Activated CD4-positive, alpha-beta T cell treated with anti-CD3 and anti-CD28 coated beads, Interleukin-2, amount 50 U/mL, for 48 hours (primary cell): ENCODE measurements around the gene C1orf21.

Source experiments
- DNase-seq, 2 experiments: peaks; one replicate each; pipeline ENCODE4 v3.0.0-alpha.2; 2020

Gene C1orf21

DNA sequence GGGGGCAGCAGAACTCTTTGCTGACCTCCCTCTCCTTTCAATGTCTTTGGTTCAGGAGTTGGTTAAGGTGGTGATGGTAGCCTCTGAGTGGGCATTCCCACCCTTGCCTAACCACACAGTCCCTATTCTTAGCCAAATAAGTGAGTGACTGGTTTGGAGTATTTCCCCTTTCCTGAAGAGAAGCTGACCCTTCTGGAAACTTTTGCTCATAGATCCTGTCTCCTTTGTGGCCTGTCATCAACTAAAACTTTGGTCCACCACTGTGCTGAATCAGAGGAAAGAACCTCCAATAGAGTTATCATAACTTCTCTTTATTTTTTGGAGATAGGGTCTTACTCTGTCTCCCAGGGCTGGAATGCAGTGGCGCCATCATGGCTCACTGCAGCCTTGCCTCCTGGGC lies 31.1 kb downstream of the C1orf21 start:
- DNase-seq, result no peak

DNA sequence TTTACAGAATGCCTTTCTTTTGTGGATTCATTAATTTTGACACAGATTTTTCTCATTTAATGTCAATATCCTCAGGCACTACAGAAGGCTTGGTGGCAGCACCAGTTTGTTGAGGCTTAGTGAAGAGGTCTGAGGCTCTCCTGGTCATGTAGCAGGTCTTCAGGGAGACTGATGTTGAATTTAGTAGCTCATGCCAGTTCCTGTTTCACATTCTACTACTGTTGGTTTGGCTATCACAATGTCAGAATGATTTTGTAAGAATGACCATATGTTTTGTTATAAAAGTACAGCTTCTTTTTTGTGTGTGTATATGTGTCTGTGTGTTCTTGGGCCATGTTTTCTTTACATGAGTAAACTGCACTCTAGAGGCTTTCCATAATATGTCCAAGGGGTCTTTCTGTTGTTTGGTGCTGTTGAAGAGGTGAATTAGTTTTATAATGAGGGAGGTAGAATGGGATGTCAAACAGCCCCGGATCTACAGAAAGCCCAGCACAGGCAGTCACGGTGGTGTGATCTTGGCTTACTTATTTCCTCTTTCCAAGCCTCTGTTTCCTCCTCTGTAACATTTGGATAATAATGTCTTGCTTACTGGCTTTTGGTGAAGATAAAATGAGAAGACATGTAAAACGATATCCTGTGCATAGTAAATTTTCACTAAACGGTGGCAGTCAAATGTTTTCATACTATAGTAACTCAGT lies 32.0 kb downstream of the C1orf21 start:
- DNase-seq, result no peak

DNA sequence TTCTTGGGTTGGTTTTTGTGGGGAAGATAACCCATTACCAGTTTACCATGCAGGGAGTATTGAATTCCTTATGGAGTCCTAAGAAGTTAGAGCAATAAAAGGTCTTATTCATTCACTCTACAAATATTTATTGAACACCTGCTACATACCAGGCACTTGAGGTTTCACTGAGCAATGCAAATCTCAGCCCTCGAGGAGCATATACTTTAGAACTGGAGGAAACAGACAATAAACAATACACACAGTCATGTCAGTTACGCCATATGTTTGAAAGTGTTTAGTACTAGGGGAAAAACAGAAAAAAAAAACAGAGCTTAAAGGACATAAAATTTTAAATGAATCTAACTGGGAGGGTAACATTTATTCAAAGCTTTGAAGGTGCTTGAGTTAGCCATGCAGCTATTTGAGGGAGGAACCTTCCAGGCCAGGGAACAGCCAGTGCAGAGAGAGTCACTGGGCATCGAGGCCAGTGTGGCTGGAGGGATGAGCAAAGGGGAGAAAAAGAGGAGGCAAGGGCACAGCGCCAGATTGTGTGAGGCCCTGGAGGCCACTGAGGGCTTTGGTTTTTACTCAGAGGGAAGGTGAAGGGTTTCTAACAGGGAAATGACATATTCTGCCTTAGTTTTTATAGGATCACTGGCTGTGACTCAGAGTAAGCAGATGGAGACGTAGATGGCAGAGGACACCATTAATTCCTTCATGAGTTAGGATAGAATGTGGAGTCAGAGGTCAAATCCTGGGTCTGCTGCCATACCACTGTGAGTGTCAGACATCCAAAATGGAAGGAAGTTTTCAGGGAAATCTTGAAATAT lies 32.7 kb downstream of the C1orf21 start:
- no peak for DNase-seq

DNA sequence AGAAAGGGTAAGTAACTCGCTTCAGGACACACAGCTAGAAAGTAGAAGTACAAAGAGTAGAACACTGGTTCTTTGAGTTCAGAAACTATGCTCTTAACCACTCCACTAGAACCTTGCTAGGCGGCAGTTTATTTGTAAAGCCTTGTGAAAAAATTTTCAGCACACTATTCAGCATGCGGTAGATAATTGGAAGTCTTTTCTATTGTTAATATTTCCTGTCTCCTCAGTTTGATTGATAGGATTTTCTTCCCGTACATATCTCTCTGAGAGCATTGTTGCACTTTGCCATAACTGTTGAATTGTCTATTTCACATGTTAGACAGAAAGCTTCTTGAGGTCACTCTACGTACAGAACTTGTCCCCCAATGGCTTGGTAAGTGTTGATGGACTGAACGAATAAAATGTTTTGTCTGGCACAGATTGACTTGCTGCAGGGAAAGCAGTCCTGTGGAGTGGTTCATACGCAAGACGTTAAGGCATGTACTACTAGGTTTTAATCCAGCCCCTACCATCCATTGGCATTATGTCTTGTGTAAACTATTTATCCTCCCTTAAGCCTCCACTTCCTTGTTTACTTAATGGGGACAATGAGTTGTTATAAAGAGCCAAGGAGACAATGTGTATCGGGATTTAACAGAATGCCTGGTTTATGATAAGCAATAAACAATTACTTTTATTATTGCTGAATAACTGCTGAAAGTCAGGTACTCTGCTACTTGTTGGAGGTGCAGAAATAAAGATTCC lies 35.8 kb downstream of the C1orf21 start:
- no peak for DNase-seq

DNA sequence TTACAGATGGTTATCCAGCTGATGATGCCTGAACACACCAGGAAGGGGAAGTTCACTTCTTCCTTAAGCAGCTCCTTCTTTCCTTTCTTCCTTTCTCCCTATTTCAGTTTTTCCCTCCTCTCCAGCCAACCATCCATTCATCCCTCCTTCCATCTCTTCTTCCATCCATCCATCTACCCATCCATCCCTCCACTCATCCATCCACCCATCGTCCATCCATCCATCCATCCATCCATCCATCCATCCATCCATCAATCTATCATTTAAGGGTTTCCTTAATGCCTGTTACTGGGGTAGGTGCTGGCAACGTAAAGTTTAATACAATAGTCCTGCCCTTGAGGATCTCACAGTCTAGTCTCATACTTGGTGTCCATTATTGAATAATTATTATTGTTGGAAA lies 36.8 kb downstream of the C1orf21 start:
- DNase-seq, result no peak

DNA sequence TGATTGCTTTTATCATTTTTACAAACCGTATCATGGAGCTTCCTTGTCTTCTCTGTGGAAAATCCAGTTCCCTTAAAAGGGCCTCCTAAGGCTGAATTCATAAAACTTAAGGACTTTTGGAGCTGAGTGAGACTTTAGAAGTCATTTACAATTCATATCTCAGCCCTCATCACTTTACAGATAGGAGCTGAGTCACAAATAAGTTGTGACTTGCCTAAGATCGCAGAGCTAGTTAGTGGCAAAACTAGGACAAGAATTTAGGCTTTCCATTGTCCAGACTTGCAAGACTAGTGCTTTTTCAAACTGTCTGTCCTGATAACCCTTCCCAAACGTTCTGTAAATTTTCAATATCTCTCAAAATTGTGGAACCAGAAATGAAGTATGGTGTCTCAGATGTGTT lies 37.3 kb downstream of the C1orf21 start:
- no peak for DNase-seq

DNA sequence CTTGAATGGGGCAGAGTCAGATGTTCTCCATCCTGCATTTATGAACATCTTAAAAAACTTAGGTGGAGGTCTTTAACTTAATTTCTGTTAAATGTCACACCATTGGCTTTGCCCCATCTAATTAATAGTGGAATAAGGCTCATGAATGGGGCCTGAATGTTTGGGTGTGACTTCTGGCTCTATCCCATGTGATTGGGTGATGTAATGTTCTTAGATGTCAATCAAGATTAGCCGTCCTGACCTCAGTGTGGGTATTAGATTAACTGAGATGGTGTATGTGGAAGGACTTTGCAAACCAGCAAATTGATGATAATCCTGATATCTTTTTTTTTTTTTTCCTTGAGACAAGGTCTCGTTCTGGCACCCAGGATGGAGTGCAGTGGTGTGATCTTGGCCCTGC lies 38.1 kb downstream of the C1orf21 start:
- no peak for DNase-seq

DNA sequence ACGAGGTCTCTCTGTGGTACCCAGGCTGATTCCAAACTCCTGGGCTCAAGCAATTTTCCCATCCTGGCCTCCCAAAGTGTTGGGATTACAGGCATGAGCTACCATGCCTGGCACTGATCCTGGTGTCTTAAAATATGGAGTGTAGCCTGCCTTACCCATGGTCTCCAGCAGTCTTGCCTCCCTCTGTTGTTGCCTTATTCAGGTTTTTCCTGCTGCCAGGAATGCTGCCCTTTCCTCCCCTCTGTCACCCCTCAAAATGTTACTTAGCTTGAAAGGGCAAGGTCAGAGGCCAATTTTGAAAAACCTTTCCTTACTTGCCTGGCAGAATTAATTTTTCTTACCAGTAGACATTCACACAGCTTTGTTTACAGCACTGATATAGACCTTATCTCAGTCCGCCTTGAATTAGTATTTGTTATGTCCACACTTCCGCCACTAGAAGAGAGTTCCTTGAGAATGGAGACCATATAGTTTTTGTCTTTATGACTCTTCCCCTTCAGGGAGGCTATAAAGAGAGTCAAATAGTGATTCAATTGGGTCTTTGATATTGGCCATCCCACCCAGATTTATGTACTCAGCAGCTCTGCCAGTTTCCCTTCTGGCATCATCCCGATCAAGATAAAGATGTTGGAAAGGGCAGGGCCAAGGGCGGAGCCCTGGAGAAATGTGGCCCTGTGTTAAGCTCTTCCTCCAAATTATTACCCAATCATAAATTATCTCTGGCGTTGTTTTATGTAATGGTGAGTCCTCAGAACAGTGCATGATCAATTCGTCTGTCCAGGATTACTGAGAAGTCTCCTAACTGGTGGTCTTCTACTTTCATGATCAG lies 38.8 kb downstream of the C1orf21 start:
- no peak for DNase-seq

DNA sequence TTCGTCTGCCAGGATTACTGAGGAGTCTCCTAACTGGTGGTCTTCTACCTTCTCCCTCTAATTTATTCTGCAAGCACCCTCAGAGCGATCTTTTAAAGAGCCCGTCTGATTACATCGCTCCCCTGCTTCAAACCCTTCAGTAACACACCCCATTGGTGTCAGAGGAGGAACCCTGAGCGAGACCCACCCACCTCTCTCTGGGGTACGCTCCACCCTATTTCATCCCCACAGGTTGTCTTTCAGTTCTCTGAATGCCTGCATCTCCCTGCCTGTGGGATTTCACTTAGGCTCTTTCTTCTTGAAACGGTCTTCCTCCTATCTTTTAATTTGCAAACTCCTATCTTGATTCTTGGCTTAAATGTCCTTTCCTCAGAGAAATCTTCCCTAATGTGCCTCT lies 39.4 kb downstream of the C1orf21 start:
- DNase-seq, result no peak

DNA sequence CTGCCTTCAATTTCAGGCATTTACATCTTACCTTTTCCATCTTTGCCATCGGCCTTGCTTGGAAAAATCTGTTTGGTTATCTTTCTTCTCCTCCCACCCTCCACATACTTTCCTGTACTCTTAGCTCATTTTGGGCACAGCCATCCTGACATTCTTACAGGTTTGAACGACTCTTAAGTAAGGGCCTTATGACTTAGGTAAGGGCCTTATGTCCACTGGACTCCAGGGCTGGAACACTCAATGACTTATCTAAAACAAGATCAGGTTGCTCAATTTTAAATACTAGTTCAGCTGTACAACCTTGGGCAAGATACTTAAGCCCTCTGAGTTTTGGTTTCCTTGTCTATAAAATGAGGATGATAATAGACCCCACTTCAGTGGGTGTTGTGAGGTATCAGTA lies 40.9 kb downstream of the C1orf21 start:
- no peak for DNase-seq

DNA sequence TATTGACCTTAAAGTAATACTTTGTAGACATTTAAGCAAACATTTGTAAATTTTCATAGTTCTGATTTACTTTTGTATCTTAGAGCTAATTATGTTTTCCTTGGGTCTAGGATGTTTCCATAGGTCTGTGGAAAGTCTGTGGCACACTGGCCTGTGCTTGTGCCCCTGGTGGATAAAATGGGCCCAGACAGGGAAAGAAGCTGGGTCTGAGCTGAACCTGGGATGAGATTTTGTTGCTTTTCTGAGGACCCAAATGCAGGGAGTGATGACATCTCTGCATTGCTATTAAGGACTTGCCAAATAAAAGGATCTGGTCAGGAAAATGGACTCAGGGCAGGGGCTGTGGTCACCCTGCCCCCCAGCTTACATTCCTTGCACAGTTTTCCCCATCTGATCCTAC lies 41.8 kb downstream of the C1orf21 start:
- DNase-seq, result no peak

DNA sequence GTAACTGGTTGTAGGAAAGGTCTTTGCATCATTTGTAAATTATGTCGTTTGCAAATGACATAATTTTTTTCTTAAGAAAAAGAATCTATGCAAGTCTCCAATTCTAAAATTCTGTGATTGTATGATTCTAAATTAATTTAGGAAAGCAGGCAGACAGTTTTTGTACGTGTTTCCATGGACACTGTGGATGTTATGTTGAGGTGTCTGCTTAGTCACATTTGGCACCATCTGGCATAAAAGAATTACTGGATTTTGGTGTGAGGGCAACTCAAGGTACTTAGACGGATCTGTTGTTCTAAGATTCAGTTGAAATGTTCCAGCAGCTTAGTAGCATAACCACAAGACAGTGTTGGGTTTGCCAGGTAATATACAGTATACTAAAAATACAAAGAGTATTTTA lies 42.5 kb downstream of the C1orf21 start:
- no peak for DNase-seq

DNA sequence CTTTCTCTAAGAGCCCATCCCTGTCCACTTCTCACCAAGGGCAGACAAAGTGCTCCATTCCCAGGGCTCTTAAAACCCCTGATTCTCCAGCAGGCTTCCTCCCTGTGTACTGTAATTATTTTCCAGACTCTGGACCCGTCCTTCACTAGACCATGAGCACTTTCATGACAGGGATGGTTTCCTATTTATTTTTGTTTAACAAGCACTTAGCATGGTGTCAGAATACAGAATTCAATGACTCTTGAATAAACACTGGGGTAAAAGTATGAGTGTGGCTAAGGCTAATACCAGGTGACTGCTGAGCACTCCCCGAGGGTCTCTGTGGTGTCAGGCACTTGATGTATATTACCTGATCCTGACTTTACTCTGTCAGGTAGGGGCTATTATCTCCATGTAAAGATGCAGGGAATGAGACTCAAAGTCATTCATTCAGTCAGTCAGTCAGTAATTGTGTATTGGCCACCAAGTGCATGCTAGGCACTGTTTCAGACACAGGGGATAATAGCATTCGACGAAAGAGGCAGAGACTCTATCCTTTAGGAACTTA lies 47.2 kb downstream of the C1orf21 start:
- no peak for DNase-seq

DNA sequence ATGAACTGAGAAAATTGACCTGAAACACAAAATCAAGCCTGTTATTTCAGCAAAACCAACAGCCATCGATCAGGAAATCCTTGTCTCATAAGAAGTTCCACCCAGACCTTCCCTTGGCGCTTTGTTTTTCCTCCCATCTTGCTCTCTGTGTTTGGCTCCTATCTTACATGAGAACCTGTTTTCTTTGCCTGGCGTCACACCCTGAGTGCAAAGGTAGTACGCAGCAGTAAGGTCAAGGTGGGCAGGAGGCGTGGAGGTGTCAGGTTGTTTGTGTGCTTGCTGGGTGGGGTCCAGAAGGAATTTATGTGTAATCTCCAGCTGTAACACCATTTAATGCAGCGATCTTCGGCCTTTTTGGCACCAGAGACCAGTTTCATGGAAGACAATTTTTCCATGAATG lies 50.5 kb downstream of the C1orf21 start:
- DNase-seq, result no peak

DNA sequence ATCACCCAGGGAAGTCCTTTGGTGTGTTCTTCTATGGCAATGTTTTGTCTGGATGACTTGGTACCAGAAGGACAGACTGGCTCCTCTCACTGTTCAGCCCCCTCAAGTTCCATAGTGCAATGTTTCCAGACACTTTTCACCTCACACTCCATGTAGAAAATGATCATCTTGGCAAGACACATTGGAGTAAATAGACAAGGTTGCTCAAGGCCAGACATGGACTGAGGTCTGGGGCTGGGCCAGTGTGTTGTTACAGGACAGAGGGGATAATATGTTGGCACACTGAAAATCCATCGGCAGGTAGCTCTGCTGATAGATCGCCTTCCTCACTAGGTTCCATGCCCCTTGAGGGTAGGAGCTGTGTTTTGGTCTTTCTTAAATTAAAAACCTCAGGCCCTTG lies 51.5 kb downstream of the C1orf21 start:
- no peak for DNase-seq

DNA sequence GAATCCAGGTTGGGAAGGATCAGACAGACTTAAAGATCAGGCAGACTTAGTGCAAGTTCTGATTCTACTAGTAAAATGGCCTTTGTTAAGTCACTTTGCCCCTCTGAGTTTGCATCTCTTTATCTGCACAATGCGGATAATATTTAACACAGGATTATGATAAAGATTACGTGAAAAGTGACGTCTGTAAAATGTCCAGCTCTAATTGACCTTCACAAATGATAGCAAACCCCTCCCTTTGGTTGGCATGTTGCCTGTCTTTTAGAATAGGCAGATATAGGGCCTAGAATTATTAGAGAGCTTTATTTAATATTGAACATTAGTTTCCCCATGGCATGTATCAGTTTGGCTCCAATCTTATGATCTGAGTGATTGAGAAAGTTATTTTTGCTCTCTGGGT lies 55.4 kb downstream of the C1orf21 start:
- no peak for DNase-seq

DNA sequence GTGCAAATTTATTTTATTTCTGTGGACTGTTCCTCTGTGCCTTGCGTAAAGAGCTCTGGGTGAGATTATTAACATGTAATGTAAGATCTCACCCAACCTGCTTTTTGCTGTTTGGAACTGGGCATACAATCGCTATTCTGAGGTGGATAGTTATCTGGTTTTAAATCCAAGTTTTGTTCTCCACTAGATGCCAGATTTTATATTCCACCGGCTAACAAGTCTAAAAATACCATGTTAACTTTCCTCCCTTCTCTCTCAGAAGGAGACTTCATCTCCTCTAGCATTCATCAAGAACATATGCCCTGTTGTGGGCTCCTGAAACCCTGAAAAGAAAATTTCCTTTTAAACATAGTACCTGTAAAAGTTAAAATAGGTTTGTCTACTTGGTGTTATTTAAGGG lies 56.4 kb downstream of the C1orf21 start:
- DNase-seq, result no peak

DNA sequence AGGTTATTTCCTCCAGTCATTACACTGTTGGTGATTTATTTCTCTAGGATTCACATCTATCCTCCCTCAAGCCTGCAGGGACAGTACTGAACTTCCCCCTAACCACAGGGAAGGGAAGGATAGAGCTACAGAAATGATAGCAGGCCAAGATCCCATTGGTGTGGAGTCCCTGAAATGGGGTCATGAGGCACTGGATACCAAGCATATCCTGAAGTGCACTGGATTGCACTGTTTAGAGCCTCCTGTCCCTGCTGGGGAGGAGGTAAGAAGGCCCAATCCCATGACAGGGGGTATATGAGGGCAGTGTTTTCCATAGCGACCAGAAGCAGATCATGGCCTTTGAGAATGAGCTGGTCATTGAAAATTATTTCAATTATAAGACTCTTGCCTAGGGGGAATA lies 56.8 kb downstream of the C1orf21 start:
- DNase-seq, result no peak

DNA sequence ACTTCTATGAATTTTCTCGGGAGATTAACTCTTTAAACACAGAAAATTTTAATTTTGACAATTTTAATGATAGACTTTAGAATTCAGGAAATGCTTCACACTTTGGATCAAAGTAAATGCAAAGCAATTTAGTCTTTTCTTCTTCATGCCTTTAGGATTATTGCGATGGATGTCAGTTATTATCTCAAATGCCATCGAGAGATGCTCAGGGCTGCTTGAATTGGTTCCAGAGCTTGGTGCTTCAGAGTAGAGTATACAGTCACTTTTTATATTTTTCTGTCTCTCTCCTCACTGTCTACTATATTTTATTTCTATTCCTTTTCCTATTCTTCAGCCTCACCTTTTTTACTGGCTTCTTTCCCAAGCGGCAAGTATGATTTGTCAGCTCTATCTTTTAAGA lies 59.2 kb downstream of the C1orf21 start:
- no peak for DNase-seq

DNA sequence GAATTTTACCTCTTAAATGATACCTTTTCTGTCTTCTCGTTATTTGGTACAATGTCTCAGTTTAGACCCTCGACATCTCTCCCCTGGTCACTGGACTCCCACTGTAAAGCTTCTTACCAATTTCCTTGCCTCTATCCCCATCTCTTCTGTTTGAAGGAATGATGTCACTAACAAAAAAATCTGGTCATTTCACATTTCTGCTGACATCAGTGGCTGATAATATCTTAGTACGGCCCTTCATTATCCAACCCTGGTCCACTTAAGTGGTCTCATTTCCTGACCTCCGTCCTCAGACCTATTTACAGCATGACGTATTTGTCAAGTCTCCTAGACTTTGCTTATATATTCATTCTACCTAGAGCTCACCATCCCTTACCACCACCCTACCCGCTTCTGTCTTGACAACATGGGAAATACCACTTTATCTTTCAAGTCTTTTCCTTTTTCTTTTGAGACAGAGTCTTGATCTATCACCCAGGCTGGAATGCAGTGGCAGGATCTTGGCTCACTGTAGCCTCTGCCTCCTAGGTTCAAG lies 60.9 kb downstream of the C1orf21 start:
- no peak for DNase-seq

DNA sequence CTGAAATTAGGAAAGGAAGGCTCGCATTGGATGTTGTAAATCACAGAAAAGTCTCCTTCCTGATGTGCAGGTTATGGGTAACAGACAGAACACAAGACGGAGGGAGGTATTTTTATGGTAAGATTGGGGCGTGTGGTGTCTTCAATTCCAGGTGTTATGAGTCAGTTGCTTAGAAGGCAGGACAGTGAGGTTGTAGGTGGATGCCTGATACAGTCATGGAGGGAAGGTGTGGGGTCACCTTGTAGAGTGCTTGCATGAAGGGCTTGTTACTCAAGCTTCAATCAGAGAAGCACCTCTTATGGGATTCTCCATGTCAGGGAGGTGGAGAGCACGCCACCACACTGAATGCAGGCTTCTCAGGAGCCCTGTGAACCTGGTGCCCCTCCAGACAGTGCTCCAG lies 63.1 kb downstream of the C1orf21 start:
- DNase-seq, result no peak

DNA sequence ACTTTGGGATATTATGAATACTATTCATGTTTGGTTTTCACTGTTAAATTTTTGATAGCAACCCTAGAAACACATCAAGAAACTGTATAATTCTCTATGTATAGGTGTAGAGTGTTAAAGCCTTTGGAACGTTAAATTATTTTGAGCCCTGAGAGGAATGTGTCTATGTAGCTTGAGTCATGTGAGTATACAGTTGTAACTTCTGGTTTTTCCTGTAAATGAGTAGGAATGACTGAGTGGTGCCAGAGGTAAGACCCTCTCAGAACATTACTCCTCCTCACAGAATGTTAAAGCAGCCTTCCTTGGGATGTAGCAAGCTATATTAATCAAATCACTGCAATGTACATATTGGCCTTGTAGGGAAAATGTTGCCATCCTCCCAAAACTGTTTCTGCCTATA lies 69.0 kb downstream of the C1orf21 start:
- DNase-seq, result no peak

DNA sequence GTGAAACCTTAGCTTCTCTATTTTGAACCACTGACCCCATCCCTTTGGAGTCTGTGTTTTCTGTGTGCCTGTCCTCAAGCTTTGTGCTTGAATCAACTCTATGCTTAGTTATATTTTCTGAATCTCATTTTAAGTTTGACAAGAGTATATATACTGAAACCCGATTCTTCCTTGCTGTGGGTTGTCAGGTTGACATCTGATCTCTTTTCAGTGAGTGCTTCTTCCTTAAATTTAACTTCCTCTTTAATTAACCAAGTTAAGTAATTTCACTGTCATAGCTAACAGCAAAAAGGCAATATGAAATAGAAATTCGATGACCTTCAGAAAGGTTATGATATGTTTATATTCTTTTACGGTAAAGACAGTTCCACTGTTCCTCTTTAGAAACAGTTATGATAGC lies 69.4 kb downstream of the C1orf21 start:
- no peak for DNase-seq
